ENCODE measurements around the gene QTRT2. TPM values are rescaled to one million over a fixed set of nuclear protein-coding genes. Genes with fewer than 3 reads are reported as not detected.
A peak's percentile ranks its signal among the peaks of the same experiment; 100 is the strongest.

QTRT2 gene
- total and polyA plus RNA-seq, 9 of the 15 experiments (the other 6 are each of a cell fraction or from before 2014, with no cell fraction given), result 10.2 to 25.1 (median 17.3) TPM

- TF ChIP-seq HMBOX1 (IDR thresholded peaks at IDR 0.05), result no peak
- no peak for TF ChIP-seq USF2 (CRISPR knock-in tag; IDR thresholded peaks at IDR 0.05)
- no peak for TF ChIP-seq ZKSCAN1 (IDR thresholded peaks at IDR 0.05; ENCODE audit: low read depth, low read length)
- TF ChIP-seq ZNF778 (CRISPR knock-in tag; IDR thresholded peaks at IDR 0.05), result no peak
- no peak for TF ChIP-seq ZNF263 (CRISPR knock-in tag; IDR thresholded peaks at IDR 0.05; ENCODE audit: borderline replicate concordance)
- no peak for TF ChIP-seq ZNF224 (CRISPR knock-in tag; IDR thresholded peaks at IDR 0.05)
- no peak for TF ChIP-seq NCOR1 (IDR thresholded peaks at IDR 0.05)
- peak; percentile 60; the same call in 1 of the 2 replicates for TF ChIP-seq SUPT5H (IDR thresholded peaks at IDR 0.05)
- TF ChIP-seq ZNF717 (CRISPR knock-in tag; IDR thresholded peaks at IDR 0.05), result no peak
- no peak for TF ChIP-seq BRD4 (IDR thresholded peaks at IDR 0.05)
- peak; percentile 43 to 86; a peak in 3 of 4 replicates for TF ChIP-seq SIN3A (IDR thresholded peaks at IDR 0.05; ENCODE audit: borderline replicate concordance in 2 of 2, control insufficient read depth in 1 of 2, low read depth in 2 of 2, low read length in 2 of 2)
- TF ChIP-seq EWSR1 (IDR thresholded peaks at IDR 0.05; ENCODE audit: borderline replicate concordance, low read depth, partially characterized antibody), result no peak
- peak; percentile 50; the same call in 1 of the 2 replicates for TF ChIP-seq BACH1 (tag; IDR thresholded peaks at IDR 0.05)
- TF ChIP-seq TRIM24 (IDR thresholded peaks at IDR 0.05), result no peak
- TF ChIP-seq, protein P1, sequence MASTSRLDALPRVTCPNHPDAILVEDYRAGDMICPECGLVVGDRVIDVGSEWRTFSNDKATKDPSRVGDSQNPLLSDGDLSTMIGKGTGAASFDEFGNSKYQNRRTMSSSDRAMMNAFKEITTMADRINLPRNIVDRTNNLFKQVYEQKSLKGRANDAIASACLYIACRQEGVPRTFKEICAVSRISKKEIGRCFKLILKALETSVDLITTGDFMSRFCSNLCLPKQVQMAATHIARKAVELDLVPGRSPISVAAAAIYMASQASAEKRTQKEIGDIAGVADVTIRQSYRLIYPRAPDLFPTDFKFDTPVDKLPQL (IDR thresholded peaks at IDR 0.05; ENCODE audit: extremely low read depth, insufficient read length), result no peak
- TF ChIP-seq PHF20 (IDR thresholded peaks at IDR 0.05; ENCODE audit: partially characterized antibody), result peak; percentile 91
- TF ChIP-seq TEAD1 (CRISPR knock-in tag; IDR thresholded peaks at IDR 0.05), result peak in 1 of 2 experiments; percentile 80; a peak in 1 of 4 replicates
- TF ChIP-seq, protein P2, sequence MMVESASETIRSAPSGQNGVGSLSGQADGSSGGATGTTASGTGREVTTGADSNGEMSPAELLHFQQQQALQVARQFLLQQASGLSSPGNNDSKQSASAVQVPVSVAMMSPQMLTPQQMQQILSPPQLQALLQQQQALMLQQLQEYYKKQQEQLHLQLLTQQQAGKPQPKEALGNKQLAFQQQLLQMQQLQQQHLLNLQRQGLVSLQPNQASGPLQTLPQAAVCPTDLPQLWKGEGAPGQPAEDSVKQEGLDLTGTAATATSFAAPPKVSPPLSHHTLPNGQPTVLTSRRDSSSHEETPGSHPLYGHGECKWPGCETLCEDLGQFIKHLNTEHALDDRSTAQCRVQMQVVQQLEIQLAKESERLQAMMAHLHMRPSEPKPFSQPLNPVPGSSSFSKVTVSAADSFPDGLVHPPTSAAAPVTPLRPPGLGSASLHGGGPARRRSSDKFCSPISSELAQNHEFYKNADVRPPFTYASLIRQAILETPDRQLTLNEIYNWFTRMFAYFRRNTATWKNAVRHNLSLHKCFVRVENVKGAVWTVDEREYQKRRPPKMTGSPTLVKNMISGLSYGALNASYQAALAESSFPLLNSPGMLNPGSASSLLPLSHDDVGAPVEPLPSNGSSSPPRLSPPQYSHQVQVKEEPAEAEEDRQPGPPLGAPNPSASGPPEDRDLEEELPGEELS (CRISPR knock-in tag; IDR thresholded peaks at IDR 0.05; ENCODE audit: borderline replicate concordance), result no peak
- peak; percentile 56 to 77; a peak in 2 of 4 replicates for TF ChIP-seq FOXK2 (conservative IDR thresholded peaks at IDR 0.05 in 1 of 2, IDR thresholded peaks at IDR 0.05 in 1 of 2; ENCODE audit: low read depth in 2 of 2)
- TF ChIP-seq NBN (IDR thresholded peaks at IDR 0.05; ENCODE audit: low read depth), result peak; percentile 68; the same call in 1 of the 2 replicates
- no peak for TF ChIP-seq IFI16 (CRISPR knock-in tag; IDR thresholded peaks at IDR 0.05)
- TF ChIP-seq ETS1 (conservative IDR thresholded peaks at IDR 0.05; ENCODE audit: control insufficient read depth, low read depth, low read length), result peak; percentile 94
Observed at GRCh38 chr3:114056130-114057010, at the start of gene QTRT2, which contains the start of gene CCDC191 (continued).

All from K562 (cell line).